Measurements from ENCODE around the gene CARD6. TPM values are rescaled to one million over a fixed set of nuclear protein-coding genes. Genes with fewer than 3 reads are reported as not detected.
"Not testable (repeated sequence)": the region's sequence is repeated elsewhere in the genome, so short reads cannot be mapped to it uniquely, and the experiment has no call there.

CARD6 gene
- polyA plus RNA-seq (2012; ENCODE audit: missing spikeins), result 0.89 TPM

- FAIRE-seq (peak; percentile 70), DNase-seq (ENCODE audit: insufficient read length) (no peak)
- TF ChIP-seq POLR2A (IDR thresholded peaks at IDR 0.05; ENCODE audit: low read depth, low read length) (no peak), TAF1 (IDR thresholded peaks at IDR 0.05; ENCODE audit: borderline replicate concordance, low read depth, low read length) (no peak), POLR2AphosphoS5 (IDR thresholded peaks at IDR 0.05; ENCODE audit: low read depth, low read length) (no peak)
Observed at GRCh38 chr5:40841068-40841805, at the start of gene CARD6. Gene CARD6 (plus strand): TSS chr5:40841367. CDS start chr5:40841383, 16 bp downstream.

DNA sequence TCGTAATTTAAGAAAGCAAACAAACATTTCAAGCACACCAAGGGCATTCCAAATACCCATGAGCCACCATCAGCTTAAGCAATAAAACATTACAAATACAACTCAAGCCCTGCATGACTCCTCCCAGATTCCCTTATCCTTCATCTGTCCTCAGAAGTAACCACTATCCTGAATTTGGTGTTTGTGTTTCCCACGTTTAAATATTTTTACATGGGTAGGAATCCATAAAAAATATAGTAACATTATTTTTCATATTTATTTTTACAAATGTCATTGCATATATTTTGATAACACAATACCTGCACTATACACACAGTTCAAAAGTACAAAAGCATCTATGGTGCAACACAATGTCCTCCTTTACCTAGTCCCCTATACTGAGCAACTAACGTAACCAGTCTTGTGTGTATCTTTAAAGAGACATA, 49.4 kb upstream of the CARD6 start:
- TF ChIP-seq POLR2AphosphoS5 (IDR thresholded peaks at IDR 0.05; ENCODE audit: low read depth, low read length) (no peak), TAF1 (IDR thresholded peaks at IDR 0.05; ENCODE audit: borderline replicate concordance, low read depth, low read length) (no peak)
- FAIRE-seq (no peak), DNase-seq (ENCODE audit: insufficient read length) (no peak)

DNA sequence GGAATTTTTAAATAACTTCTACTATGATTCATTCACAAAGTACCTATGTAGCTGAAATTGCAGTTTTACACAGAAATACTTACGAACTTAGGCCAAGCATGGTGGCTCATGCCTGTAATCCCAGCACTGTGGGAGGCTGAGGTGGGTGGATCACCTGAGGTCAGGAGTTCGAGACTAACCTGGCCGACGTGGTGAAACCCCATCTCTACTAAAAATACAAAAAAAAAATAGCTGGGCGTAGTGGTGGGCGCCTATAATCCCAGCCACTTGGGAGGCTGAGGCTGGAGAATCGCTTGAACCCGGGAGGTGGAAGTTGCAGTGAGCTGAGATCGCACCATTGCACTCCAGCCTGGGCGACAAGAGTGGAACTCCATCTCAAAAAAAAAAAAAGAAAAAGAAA, 48.5 kb upstream of the CARD6 start:
- FAIRE-seq; DNase-seq (ENCODE audit: insufficient read length): not testable (repeated sequence)

GRCh38 chr5:40794340-40794739, 46.8 kb upstream of the CARD6 start:
- FAIRE-seq; DNase-seq (ENCODE audit: insufficient read length): not testable (repeated sequence)

- not testable (repeated sequence) for DNase-seq (ENCODE audit: insufficient read length); FAIRE-seq
Observed at GRCh38 chr5:40794877-40795276, 46.3 kb upstream of the CARD6 start.

DNA sequence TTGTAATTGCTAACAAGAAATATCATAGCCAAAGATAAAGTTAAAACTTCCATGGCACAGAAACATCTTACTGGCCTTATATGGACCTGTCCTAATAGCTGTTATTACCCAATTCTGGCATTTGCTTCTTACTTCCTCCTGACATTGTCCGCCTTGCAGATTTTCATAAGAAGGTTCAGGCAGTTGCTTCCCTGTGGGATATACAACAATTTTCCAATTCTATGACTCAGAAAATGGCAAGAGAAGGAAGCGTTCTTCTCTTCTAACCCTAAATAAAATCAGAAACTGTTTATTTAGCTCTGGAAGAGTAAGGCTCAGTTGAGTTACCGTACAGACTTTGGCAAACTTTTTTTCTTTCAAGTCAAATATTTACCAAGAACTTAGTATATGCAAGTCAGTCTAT, 44.7 kb upstream of the CARD6 start:
- FAIRE-seq (no peak), DNase-seq (ENCODE audit: insufficient read length) (no peak)
- no peak for TF ChIP-seq POLR2AphosphoS5 (IDR thresholded peaks at IDR 0.05; ENCODE audit: low read depth, low read length)
- no peak for TF ChIP-seq POLR2A (IDR thresholded peaks at IDR 0.05; ENCODE audit: low read depth, low read length)
- TF ChIP-seq TAF1 (IDR thresholded peaks at IDR 0.05; ENCODE audit: borderline replicate concordance, low read depth, low read length), result no peak

- DNase-seq (ENCODE audit: insufficient read length) (peak; percentile 24), FAIRE-seq (no peak)
- TF ChIP-seq POLR2AphosphoS5 (IDR thresholded peaks at IDR 0.05; ENCODE audit: low read depth, low read length) (no peak), POLR2A (IDR thresholded peaks at IDR 0.05; ENCODE audit: low read depth, low read length) (no peak), TAF1 (IDR thresholded peaks at IDR 0.05; ENCODE audit: borderline replicate concordance, low read depth, low read length) (no peak)
Observed at GRCh38 chr5:40797273-40798011, 43.7 kb upstream of the CARD6 start.

GRCh38 chr5:40798012-40798800, 43.0 kb upstream of the CARD6 start, which contains the start of gene PRKAA1:
Gene PRKAA1 (minus strand): TSS chr5:40798374. CDS start chr5:40798189, 185 bp downstream.
- FAIRE-seq (peak; percentile 69), DNase-seq (ENCODE audit: insufficient read length) (peak; percentile 77)
- peak; percentile 77 for TF ChIP-seq POLR2AphosphoS5 (IDR thresholded peaks at IDR 0.05; ENCODE audit: low read depth, low read length)
- peak; percentile 83 for TF ChIP-seq TAF1 (IDR thresholded peaks at IDR 0.05; ENCODE audit: borderline replicate concordance, low read depth, low read length)
- TF ChIP-seq POLR2A (IDR thresholded peaks at IDR 0.05; ENCODE audit: low read depth, low read length), result peak; percentile 70; the same call in 1 of the 2 replicates

DNA sequence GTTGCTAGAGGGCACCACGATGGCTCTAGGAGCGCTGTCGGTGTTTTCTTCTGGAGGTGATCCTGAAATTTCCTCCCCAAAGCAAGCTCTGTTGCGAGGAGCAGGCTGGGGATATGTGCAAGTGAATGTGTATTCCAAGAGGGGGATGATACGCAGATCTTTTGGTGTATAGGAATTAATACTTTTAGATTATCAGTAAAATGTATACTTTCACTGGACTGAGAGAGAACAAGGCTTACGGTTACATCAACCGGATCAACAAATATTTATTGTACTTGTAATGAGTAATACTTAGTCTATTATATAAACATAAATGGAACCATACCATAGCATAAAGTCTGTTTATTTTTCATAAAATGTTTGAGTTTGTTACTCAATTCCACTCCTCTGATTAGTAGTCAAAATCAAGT, 42.4 kb upstream of the CARD6 start:
- FAIRE-seq (no peak), DNase-seq (ENCODE audit: insufficient read length) (no peak)
- TF ChIP-seq POLR2AphosphoS5 (IDR thresholded peaks at IDR 0.05; ENCODE audit: low read depth, low read length) (no peak), TAF1 (IDR thresholded peaks at IDR 0.05; ENCODE audit: borderline replicate concordance, low read depth, low read length) (no peak), POLR2A (IDR thresholded peaks at IDR 0.05; ENCODE audit: low read depth, low read length) (no peak)

- DNase-seq (ENCODE audit: insufficient read length) (no peak), FAIRE-seq (no peak)
- TF ChIP-seq POLR2AphosphoS5 (IDR thresholded peaks at IDR 0.05; ENCODE audit: low read depth, low read length) (no peak), POLR2A (IDR thresholded peaks at IDR 0.05; ENCODE audit: low read depth, low read length) (no peak), TAF1 (IDR thresholded peaks at IDR 0.05; ENCODE audit: borderline replicate concordance, low read depth, low read length) (no peak)
Observed at GRCh38 chr5:40799258-40799657, 41.9 kb upstream of the CARD6 start.

GRCh38 chr5:40801771-40802562, 39.2 kb upstream of the CARD6 start:
- no peak for FAIRE-seq
- TF ChIP-seq POLR2A (IDR thresholded peaks at IDR 0.05; ENCODE audit: low read depth, low read length) (no peak), TAF1 (IDR thresholded peaks at IDR 0.05; ENCODE audit: borderline replicate concordance, low read depth, low read length) (no peak), POLR2AphosphoS5 (IDR thresholded peaks at IDR 0.05; ENCODE audit: low read depth, low read length) (no peak)
- no peak for DNase-seq (ENCODE audit: insufficient read length)
